ENCODE results near the gene MAP6.

MAP6 gene

DNA sequence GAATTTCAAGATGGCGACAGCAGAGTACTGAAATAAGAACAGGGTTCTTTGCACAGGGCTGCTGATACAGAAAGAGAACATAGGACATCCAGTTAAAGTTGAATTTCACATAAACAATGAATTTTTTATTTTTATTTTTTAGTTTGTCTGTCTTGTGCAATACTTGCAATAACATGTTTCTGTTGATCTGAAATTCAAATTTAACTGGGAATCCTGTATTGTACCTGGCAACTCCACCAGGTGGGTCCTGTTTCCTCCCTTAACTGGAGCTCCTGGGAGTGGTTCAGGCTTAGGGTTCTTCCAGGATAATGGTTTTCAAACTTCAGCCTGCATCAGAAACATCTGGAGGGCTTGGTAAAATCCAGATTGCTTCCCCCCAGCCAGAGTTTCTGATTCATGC is 121.7 kb downstream of the MAP6 start:
- FAIRE-seq = no peak

GRCh38 chr11:75543806-75544205 is 125.0 kb downstream of the MAP6 start:
- FAIRE-seq = no peak

DNA sequence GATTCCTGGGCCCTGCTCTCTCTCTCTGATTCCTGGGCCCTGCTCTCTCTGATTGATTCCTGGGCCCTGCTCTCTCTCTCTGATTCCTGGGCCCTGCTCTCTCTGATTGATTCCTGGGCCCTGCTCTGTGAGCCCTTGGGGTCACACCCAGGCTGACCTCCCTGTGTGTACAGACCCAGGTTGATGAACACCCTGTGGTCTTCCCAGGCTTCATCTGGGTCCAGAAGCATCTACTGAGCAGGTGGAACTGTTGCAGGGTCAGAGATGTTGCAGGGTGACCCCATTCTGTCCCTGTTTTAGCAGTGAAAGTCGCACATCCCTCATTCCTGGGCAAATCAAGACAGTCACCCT is 126.8 kb downstream of the MAP6 start:
- FAIRE-seq = no peak

DNA sequence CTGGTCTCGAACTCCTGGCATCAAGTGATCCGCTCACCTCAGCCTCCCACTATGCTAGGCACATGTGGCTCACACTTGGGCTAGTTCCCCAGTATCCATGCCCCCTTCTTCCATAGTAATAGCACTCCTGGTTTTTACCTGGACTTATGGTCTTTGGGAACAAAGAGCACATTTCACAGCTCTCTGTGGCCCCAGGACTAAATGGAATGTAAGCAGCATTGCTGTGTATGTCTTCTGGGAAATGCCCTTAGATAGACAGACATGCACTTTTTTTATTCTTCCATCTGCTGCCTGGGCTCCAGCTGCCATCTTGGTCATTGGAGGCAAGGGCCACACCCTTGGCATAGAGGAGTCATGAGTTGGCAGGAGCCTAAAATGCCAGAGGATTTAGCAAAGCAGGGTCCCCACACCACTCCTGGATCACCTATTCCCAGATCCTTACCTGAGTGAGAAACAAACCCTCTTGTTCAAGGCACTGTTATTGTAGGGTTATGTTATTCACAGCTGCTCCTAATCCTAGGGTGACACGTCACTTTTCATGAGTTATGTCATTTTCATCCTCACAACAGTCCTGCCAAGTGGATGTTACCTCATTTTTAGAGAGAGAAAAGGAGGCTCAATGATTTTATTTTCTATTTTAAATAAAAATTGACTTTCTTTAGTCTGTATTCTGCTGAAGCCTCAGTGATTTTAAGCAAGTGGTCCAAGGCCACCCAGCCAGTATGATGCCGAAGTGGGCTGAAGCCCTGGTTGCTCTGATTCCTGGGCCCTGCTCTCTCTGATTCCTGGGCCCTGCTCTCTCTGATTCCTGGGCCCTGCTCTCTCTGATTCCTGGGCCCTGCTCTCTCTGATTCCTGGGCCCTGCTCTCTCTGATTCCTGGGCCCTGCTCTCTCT is 127.4 kb downstream of the MAP6 start:
- FAIRE-seq = no peak

DNA sequence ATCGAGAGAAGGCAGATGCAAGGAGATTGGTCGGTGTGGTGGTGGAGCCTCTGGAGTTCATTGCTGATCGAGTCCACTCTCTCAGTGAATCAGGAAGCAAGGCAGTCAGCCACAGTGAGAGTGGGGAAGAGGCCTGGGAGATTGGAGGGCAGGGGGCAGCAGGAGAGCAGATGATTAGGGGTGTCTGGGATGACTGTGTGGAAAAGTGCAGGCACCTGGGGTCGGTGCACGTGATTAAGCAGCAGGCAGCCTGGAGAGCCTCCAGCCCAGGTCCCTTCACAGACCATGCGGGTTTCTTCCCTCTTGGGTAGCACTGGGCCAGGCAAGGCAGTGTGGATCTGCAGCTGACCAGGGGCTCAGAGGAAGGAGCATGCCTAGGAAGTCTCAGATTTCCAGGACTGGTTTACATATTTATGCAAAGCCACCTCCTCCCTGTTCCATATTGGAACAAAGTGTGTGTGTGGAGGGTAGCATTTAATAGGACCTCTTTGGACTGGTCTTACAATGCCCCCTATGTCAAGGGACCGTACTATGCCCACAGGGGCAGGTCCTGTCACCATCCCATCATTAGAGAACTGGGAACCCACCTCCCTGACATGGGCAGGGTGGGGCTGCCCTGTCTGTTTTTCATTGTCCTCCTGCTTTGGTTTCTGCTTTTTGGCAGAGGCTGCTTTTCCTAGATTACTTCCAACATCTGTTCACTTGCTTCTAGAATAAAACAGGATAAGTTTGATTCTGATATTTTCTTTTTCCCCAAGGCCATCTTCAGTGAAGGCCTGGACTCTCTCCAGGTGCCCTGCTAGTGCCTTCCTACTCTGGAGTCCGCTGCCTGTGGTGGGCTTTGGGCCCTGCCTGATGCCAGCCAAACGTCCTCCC is 129.1 kb downstream of the MAP6 start:
- no peak for FAIRE-seq

DNA sequence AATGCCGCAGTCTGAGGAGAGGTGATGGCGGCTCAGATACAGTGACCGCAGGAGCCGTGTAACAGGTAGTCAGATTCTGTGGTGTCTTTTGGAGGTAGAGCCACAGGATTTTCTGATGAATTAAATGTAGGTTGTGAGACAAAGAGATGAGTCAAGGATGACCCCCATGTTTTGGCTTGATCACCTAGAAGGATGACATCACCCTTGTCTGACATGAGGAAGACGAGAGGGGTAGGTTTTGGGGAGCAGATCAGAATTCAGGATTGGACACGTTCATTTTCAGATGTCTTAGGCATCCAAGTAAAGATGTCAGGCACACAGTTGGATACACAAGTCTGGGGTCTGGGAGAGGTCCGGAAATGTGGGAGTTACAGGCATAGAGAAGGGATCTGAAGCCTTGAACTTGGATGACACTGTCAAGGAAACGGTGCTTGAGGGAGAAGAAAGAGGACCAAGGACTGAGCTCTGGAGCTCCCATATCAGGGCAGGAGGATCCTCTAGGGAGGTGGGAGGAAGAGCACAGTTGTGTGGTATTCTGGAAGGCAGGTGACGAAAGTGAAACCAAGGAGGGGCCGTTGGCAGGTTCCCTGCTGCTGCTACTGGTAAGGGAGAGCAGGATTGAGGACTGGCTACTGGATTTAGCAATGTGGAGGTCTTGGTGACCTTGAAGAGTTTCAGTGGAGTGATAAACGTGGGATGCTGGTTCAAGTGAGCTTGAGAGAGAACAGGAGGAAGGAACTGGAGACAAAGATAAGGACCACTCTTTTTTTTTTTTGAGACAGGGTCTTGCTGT is 130.5 kb downstream of the MAP6 start:
- no peak for FAIRE-seq

DNA sequence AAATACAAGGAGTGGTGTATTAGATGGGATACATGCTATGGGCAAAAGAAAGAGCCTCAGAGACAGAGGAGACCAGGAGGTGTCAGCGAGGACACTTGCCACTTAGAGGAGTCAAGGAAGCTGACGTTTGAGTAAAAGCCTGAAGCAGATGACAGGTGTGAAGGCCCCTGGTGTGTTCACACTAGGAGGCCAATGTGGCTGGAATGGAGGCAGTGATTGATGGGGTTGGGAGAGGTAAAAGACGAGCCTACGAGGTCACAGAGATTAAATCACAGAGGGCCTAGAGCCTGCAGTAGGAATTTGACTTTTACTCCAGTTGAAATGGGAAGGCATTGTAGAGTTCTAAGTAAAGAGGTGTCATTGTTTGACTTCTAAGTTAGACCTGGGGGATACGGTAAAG is 131.1 kb downstream of the MAP6 start:
- no peak for FAIRE-seq
